Lower leg skin (tissue), 4 donors: ENCODE data around the gene CHIT1. TPM values are rescaled to one million over a fixed set of nuclear protein-coding genes. Genes with fewer than 3 reads are reported as not detected.
A peak's percentile ranks its signal among the peaks of the same experiment; 100 is the strongest.

Experiments used
- DNase-seq, 2 donors: peaks; one replicate each; pipeline ENCODE4 v3.0.0-alpha.2; 2019; ENCODE audit warnings: low spot score in 2 of 2
- H3K4me3 ChIP-seq: fragments of 200-600 bp; sonication (generic); 2 replicates; pipeline ENCODE4 v1.5.1; 2017; ENCODE audit warnings: mild to moderate bottlenecking, low read depth; ENCODE audit not compliant: poor library complexity, severe bottlenecking
- CTCF ChIP-seq, 3 donors: fragments of 450-650 bp; IDR thresholded peaks; one replicate each; pipeline ENCODE4 v1.5.1; 2016; ENCODE audit warnings: antibody characterized with exemption in 3 of 3, mild to moderate bottlenecking in 3 of 3, moderate library complexity in 2 of 3
- POLR2A ChIP-seq, 2 donors: fragments of 450-650 bp; IDR thresholded peaks; one replicate each; pipeline ENCODE4 v1.6.1; 2016 to 2017; ENCODE audit warnings: antibody characterized with exemption in 2 of 2, mild to moderate bottlenecking in 1 of 2, moderate library complexity in 1 of 2
- WGBS, 2 donors: methylation state at CpG; one replicate each; pipeline ENCODE4 v1.1.5; 2018; 5-methylcytosine and 5-hydroxymethylcytosine counted together
- intact Hi-C: fragments of 100-400 bp; cut with DNase I; formaldehyde crosslinking; loops from one replicate; pipeline ENCODE4 v1.15.0; 2023; ENCODE audit warnings: low total_unique reads
- total RNA-seq, 4 donors: library from RNA; depleted of rRNA; stranded (reverse); fragments of >200 nt; gene quantifications; one replicate each; pipeline ENCODE4 v1.1.0, GENCODE V29; 2016

Gene CHIT1
- total RNA-seq, 4 donors from 2014 or later = 0.61 to 8.3 TPM; not detected in 2

DNA sequence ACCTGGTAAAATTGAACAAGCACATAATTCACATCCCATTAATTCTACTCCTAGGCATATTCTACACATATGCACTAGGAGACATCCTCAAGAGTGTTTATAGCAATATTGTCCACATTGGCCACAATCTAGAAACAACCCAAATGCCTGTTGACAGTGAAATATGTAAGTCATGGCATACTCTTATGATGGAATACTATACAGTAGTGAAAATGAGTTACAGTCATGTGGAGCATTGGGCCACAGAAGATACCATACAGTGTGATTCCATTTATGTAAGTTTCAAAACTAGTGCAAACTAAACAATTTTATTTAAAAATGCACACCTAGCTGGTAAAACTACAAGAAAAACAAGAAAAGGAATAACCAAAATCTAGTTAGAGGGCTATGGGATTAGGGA, 19.1 kb downstream of the CHIT1 start:
- TF ChIP-seq CTCF (IDR thresholded peaks at IDR 0.05) = no peak
- H3K4me3 ChIP-seq = no peak overlapping the region
- DNase-seq = no peak
- intact Hi-C loops = no loop called here

DNA sequence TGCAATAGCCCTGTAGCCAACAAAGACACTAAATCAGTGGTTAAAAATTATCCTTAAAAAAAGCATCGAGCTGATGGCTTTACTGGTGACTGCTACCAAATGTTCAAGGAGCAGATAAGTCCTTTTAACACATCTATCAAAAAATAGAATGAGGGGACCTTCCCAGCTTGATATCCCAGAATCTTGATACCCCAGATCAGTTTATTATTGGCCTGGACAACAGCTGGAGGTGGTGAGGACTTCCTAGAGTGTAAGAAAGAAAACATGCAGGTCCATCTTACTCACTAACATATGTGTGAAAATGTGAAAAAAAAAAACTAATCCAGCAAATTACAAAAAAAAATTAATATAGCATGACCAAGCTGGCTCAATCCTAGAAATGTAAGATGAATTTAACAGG, 21.3 kb downstream of the CHIT1 start:
- intact Hi-C loops = no loop called here
- WGBS, 2 donors = 90 to 94% methylated on average over 1 of the region's 1 CpG
- H3K4me3 ChIP-seq = no peak overlapping the region
- TF ChIP-seq CTCF (IDR thresholded peaks at IDR 0.05) = no peak
- no peak for TF ChIP-seq POLR2A (IDR thresholded peaks at IDR 0.05)
- no peak for DNase-seq

DNA sequence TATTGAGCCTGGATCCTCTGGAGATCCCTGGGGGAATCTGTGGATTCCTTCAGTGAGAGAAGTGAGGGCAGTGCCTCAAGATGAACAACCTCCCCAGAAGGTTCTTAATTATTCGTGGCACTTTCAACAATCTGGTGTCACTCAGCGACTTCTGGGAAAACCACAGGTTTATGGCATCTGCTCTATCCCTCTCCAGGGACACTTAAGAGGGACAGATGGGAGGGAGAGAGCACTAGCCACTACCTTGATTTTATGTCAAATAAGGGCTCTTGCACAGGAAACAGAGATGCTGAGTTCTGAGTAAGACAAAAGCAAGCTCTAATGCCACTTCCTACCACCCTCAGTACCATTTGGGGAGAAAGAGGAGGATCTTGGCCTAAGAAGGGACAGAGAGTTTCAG, 21.7 kb downstream of the CHIT1 start:
- WGBS, 2 donors = 73 to 74% methylated on average over 2 of the region's 2 CpGs
- intact Hi-C loops = no loop called here
- TF ChIP-seq CTCF (IDR thresholded peaks at IDR 0.05) (no peak), POLR2A (IDR thresholded peaks at IDR 0.05) (no peak)
- no peak overlapping the region for H3K4me3 ChIP-seq
- no peak for DNase-seq

DNA sequence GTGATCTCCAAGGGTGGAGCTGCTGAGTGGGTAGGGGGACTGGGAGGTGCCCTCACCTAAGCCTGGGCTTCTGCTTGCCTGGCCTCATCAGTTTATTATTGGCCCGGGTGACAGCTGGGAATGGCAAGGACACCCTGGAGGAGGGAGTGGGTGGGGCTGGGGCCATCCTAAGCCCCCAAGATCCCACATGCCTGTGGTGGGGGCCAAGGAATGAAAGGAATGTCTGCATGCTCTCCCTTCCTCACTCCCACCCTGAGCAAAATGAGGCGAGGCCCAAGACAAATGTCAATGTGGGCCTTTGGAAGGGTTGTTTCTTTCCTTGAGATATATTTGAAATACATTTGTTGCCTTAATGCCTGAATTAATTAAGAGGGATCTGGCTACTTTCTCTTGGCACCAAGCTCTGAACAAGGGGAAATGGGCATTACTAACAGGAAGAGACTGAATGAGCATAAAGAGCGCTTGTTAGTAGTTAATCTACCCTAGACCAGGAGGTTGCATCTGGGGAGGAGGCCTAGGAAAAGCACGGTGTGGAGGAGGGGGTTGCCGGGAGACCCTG, 23.3 kb downstream of the CHIT1 start:
- 79 to 82% methylated on average over 5 of the region's 5 CpGs for WGBS, 2 donors
- intact Hi-C loops = no loop called here
- no peak for TF ChIP-seq POLR2A (IDR thresholded peaks at IDR 0.05)
- TF ChIP-seq CTCF (IDR thresholded peaks at IDR 0.05) = no peak
- H3K4me3 ChIP-seq = no peak overlapping the region
- DNase-seq = peak in 1 of 2 donors; percentile 46

- 68 to 77% methylated on average over 2 of the region's 2 CpGs for WGBS, 2 donors
- intact Hi-C loops = no loop called here
- DNase-seq = peak in 1 of 2 donors; percentile 32
- TF ChIP-seq POLR2A (IDR thresholded peaks at IDR 0.05) (no peak), CTCF (IDR thresholded peaks at IDR 0.05) (no peak)
- H3K4me3 ChIP-seq = no peak overlapping the region
Observed at GRCh38 chr1:203204756-203205155, 24.7 kb downstream of the CHIT1 start.
